DLD1 (cell line): ENCODE data around the gene CLEC4F.

ENCODE experiments used
- in situ Hi-C: cut with HindIII; loops from 2 replicates; pipeline ENCODE4 v1.10.0; 2017; ENCODE audit warnings: low sequenced_read_pairs

The CLEC4F gene

GRCh38 chr2:70789304-70790135, 30.9 kb downstream of the CLEC4F start:
- in situ Hi-C loops, result no loop called here

DNA sequence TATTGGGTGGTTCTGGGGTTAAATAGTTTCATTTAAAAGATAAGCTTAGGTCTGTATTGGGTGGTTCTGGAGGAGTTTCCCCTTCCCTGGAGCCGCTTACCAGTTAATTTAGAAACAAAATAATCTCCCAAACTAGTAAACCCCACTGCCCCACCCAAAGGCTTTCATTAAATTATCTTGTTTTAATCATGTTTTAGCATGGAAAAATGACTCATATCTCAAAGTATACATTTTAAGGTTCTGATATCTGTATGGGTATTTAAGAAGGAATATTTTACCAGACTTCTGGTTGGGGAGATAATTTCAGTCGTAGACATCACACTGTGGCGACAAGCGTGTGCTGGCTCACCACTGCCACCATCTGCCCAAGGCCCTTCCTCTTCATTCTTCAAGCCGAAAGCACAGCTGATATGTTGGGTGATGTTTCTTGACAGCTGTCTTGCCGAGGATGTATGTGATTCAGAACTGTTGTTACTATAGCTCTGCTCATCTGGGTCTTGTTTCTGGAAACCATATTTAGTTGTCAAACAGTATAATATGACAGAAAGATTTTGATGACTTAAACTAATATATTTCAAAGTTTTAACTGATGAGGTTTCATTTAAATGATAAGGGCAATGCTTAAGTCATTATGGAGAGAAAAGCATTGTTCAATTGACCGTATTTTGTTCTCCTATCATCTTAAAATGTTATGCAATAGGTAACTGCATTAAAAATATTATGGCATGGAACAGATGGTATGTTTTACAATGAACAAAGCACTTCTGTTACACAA, 35.1 kb downstream of the CLEC4F start:
- in situ Hi-C loops, result no loop called here

GRCh38 chr2:70784320-70784719, 36.1 kb downstream of the CLEC4F start:
- in situ Hi-C loops, result no loop called here

DNA sequence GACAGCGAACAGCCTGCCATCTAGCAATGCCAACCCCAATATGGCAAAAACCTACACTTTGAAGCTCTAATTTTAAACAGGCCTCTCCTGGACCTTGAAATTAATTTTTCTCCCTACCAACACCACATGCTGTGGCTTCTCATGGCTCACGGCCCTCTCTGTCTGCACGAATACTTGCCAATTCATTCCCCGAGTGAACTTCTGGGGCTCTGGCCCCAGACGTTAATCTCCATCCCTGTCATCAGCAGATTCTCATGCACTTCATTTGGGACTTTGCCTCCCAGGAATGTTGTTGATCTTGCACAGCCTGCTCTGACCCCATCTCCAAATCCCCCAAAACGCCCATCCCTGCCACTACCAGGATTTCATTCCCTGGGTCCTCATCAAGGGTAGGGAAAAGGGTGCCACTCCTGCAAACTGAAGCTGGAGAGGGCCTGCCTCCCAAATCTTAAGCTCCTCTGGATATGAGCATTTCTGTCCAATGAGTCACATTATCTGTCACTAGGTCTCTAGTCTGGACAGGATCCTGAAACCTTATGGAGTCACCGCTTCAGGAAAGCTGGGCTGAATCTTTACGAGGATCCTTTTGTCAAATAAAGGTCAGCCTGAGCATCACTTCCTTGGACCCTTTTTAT, 40.4 kb downstream of the CLEC4F start:
- in situ Hi-C loops, result no loop called here

GRCh38 chr2:70779491-70779890, 40.9 kb downstream of the CLEC4F start:
- in situ Hi-C loops, result no loop called here

DNA sequence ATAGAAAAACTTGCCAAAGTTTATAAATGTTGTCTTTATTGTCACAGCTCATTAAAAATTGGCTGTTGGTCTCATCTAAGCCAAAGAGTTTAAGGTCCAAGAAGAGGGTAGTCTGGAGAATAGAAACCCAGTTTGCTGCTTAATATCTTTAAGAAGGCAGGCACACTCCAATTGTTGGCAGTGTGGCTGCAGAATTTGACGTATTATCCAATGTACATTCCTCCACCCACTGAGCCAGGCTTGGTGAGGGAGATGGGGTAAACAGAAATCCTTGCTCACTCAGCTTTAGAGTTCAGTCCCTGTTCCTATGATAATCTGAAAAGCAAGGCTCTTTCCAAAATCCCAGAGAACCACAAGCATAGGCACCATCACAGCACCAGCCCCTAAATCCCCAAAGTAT, 41.7 kb downstream of the CLEC4F start:
- in situ Hi-C loops, result no loop called here

GRCh38 chr2:70777450-70777849, 42.9 kb downstream of the CLEC4F start:
- in situ Hi-C loops, result no loop called here

DNA sequence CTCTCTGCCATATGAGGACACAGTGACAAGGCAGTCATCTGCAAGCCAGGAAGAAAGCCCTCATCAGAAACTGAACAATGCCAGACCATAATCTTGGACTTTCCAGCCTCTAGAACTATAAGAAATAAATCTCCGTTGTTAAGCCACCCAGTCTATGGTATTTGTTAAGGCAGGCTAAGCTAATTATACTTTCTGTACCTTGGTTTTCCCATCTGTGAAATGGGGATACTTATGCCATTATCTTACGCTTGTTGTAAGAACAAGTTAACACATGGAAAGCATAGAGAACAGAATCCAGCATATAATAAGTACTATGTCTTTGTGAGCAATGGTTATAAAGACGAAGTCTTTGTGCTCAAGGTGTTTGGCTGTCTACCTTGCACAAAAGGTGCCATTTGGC, 44.1 kb downstream of the CLEC4F start:
- in situ Hi-C loops, result no loop called here

- in situ Hi-C loops, result no loop called here
Observed at GRCh38 chr2:70775141-70775540, 45.3 kb downstream of the CLEC4F start.

DNA sequence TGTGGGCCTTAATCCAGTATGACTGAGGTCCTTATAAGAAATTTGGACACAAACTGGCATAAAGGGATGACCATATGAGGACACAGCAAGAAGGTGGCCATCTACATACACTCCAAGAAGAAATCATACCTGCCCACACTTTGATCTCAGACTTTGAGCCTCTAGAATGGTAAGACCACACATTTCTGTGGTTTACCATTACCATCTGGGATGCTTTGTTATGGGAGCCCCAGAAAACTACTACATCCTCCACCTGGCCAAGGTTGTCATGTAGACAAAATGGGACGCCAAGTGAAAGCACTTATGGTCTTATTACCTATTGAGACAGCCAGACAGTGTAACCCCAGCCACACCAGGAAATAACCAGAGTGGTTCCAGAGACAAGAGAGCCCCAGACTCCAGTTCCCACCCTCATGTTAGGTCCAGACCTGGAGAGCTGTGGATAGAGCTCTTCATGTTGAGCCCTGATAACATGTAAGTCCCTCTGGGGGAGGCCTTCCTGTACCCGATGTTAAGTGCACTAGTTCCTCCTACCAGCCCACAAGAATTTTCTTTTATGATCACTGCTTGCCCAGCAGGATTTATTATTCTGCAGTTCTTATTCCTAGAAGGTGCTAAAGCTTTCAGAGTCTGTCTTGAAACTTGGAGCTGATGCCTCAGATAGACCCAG, 47.8 kb downstream of the CLEC4F start:
- in situ Hi-C loops, result no loop called here

DNA sequence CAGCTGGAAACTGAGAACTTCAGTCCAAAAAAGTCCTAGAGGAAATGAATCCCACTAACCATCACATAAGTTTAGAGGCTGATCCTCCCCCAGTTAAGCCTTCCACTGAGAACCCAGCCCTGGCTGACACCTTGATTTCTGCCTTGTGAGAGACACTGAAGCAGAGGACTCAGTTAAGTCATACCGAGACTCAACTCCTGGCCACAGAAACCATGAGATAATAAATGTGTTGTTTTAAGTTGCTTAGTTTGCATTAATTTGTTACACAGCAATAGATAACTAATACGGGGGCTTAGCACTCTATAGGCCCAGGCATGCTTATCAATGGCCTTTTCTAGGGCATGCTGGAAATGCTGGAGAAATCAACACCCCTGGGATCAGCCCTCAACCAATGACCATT, 49.0 kb downstream of the CLEC4F start:
- in situ Hi-C loops, result no loop called here

- in situ Hi-C loops, result no loop called here
Observed at GRCh38 chr2:70769450-70769849, 50.9 kb downstream of the CLEC4F start.

DNA sequence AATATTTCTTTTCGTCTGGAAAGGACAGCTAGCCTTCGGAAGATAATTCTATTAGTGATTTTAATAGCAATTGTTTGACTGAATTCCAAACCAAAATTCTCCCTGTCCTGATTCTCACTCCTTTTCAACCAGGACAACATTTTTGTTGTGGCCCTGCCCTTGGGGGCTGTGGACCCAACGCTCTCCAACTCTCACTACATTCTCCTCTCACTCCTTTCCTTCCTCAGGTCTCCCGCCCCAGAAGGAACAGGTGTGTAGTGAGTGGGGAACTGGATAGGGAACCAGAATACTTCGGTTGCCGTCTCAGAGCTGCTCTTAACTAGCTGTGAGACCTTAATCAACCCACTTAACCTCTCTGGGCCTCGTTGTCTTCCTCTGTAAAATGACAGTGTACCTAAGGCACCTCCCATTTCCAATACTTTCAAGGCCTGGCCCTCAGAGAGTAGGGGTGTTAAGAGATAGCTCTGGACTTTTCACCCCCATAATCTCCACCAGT, 51.8 kb downstream of the CLEC4F start:
- in situ Hi-C loops, result no loop called here

DNA sequence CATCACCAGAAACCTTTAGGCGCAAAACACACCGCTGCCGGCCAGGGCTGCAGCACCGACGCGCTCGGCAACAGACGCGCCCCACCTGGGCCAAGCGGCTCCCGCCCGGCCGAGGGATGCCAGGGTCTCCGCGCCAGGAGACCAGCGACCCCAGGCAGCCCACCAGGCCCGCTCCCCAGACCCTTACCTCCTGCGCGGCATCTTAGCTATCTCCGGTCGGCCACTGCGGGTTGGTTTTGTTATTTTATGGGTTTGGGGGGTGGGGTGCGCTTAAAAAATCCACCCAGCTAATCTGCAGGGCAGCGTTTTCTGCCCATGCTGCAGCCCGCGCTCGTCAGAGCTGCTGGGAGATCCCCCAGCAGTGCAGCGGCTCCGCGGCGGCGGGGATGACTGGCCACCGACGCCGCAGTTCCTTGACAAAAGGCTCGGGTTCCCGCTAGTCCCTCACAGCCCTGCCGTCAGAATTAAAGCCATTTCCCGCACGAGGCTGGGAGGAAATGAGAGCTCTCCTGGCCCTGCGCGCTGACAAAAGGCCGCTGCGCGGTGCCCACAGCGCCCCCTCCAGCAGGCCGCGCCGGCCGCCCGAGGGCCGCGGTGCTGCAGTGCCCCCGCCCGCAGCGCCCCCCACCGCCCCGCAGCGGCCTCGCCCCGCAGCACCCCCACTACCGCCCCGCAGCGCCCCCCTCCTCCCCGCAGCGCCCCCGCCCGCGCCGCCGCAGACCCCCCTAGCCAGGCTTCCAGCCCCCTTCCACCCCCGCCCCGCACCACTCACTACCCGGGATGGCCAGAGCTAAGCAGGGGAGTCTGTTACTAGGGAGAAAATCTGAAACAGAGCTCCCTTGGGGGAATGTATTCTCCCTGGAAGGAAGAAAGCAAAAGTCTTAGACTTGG, 52.5 kb downstream of the CLEC4F start, which contains the start of gene ADD2:
TSS of gene ADD2 (minus strand) at position 502 of the 891 bp plus-strand sequence. CDS start 61,792 bp downstream, outside the sequence.
- in situ Hi-C loops, result no loop called here

DNA sequence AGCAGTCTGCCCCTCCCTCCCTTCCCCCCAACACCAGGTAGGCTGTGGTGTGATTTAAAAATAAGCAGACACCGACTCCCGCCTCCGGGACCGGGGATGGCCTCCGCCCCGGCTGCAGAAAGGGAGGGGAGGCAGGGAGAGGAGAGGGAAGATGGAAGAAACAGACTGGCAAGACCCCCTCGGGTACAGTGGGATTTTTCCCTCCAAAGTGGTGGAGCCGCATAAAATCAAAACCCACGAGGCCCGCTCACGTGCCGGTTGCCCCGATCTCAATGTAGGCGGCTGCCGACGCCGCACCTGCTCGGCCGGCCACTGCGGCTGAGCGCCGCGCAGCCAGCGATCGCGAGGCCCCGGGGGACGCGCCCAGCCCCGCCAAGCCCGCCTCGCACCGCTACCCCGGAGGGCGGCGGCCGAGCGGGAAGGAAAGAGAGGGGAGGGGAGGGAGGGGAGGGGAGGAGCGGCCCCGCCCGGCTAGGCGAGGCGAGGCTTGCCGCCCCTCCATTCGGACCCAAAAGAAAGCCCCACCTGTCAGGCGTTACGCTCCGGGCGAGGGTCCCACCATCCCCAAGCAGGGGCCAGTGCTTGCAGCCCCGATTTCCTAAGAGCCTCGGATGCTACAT, 53.2 kb downstream of the CLEC4F start:
- in situ Hi-C loops, result no loop called here

GRCh38 chr2:70766357-70767078, 53.9 kb downstream of the CLEC4F start:
- in situ Hi-C loops, result no loop called here

DNA sequence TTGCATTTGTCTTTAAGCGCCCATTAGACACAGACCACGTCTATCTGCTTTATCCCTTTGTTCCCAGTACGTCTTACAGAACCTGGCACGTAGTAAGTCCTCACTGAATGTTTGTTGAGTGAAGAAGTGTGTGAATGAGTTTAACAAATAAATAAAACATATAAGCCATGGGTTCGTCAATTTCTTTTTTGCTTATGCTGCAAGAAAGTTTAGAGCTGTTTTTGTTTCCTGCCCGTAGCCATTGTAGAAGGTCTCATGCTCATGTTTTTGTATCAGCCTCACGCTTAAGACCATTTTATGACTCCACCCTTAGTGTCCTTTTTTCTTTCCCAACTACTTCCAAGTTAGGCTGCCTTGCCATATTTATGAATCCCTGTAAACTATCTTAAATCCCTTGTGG, 54.9 kb downstream of the CLEC4F start:
- in situ Hi-C loops, result no loop called here

DNA sequence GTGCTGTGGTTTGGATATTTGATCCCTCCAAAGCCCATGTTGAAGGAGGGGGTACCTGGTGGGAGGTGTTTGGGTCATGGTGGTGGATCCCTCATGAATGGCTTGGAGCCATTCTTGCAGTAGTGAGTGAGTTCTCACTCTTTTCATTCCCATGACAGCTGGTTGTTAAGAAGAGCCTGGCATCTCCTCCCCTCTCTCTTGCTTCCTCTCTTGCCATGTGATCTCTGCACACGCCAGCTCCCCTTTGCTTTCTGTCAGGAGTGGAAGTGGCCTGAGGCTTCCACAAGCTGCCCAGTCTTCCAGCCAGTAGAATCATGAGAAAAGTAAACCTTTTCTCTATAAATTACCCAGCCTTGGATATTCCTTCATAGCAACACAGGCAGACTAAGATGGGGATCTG, 61.0 kb downstream of the CLEC4F start:
- in situ Hi-C loops, result no loop called here
